ENCODE results near the gene PMEPA1.

GRCh38 chr20:57723816-57724215 is 14.0 kb upstream of the PMEPA1 start:
- TF ChIP-seq, protein P1, sequence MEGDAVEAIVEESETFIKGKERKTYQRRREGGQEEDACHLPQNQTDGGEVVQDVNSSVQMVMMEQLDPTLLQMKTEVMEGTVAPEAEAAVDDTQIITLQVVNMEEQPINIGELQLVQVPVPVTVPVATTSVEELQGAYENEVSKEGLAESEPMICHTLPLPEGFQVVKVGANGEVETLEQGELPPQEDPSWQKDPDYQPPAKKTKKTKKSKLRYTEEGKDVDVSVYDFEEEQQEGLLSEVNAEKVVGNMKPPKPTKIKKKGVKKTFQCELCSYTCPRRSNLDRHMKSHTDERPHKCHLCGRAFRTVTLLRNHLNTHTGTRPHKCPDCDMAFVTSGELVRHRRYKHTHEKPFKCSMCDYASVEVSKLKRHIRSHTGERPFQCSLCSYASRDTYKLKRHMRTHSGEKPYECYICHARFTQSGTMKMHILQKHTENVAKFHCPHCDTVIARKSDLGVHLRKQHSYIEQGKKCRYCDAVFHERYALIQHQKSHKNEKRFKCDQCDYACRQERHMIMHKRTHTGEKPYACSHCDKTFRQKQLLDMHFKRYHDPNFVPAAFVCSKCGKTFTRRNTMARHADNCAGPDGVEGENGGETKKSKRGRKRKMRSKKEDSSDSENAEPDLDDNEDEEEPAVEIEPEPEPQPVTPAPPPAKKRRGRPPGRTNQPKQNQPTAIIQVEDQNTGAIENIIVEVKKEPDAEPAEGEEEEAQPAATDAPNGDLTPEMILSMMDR (IDR thresholded peaks at IDR 0.05; ENCODE audit: low read depth, low read length) = no peak
- no peak for TF ChIP-seq EZH2phosphoT487 (IDR thresholded peaks at IDR 0.05; ENCODE audit: low read depth)

Data from OCI-LY3 (cell line).